ENCODE data around the gene CALB2.
A peak's percentile ranks its signal among the peaks of the same experiment; 100 is the strongest.
"Not testable (repeated sequence)": the region's sequence is repeated elsewhere in the genome, so short reads cannot be mapped to it uniquely, and the experiment has no call there.

The CALB2 gene

DNA sequence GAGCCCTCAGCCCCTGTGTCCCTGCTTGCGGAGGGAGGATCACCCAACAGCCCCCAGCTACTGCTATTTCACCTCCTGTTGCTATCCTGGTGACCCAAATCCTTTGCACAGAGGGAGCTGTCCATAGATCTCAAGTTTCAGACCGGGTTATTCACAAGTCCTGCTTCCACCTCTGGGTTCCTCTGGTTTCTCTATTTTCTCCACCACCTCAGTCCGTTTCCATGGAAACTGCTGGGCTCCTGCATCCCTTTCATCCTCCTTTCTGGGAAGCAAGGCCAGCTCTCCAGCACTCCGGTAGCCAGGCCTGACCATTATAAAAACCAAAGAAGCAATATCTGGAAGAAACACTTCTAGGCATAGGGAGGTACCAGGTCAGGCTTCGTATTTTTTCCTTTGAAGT lies 4.8 kb upstream of the CALB2 start:
- no peak for DNase-seq

- no peak for DNase-seq
Observed at GRCh38 chr16:71354156-71354555, 4.4 kb upstream of the CALB2 start.

- no peak for DNase-seq
Observed at GRCh38 chr16:71356051-71356740, 2.3 kb upstream of the CALB2 start.

DNA sequence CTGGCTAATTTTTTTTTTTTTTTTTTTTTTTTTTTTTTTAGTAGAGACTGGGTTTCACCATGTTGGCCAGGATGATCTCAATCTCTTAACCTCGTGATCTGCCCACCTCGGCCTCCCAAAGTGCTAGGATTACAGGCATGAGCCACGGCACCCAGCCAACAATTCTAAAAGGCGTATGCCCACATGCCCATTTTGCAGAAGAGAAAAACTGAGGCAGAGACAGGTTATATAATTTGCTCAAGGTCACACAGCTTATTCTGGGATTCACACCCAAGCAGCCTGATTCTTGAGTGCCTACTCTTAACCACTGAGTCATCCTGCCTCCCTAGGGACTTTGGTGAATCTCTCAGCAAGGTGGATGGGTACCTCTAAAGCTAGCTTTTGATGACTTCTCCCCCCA lies 1.6 kb upstream of the CALB2 start:
- not testable (repeated sequence) for DNase-seq

GRCh38 chr16:71357681-71358080 lies 842 bp upstream of the CALB2 start:
- no peak for DNase-seq

- no peak for DNase-seq
Observed at GRCh38 chr16:71359431-71359830, 908 bp downstream of the CALB2 start.

DNA sequence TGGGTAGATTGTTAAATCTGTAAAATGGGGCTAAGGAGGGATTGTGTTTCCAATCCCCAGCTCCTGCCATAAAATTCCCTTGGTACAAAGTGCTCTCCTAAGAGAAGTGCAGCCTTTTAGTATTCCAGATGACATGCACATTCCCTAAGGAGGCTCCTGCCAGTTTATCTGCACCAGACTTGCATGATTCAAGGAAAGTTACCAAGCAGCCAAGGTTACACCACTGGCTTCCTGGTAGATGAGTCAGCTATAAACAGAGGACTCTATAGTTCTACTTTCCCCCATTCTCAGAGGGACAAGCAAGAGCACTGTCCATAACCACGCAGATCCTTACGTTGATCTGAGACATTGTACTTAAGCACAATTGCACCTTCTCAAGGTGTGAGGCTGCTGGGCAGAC lies 1.9 kb downstream of the CALB2 start:
- no peak for DNase-seq

- peak; percentile 58 for DNase-seq
Observed at GRCh38 chr16:71364133-71364681, 5.7 kb downstream of the CALB2 start.

DNA sequence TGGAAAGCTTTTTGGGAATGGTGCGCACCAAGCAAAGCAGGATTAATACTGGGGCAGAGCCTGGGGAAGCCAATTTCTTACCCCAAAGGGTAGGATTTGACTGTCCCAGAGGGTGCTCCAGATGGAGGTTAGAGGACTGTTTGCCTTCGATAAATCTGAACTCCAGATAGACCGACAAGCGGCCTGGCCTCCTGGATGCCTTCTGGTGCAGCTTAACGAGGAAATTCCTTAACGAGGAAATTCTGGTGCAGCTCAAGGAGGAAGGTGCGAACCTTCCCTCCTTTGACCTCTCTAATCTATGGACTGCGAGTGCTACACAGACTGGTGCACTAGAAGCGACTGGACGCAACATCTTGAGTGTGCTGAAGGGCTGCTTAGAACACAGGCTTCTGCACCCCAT lies 6.5 kb downstream of the CALB2 start:
- DNase-seq = no peak

GRCh38 chr16:71367241-71367976 lies 8.9 kb downstream of the CALB2 start:
- peak; percentile 68 for DNase-seq

- no peak for DNase-seq
Observed at GRCh38 chr16:71368958-71369357, 10.4 kb downstream of the CALB2 start.

- peak; percentile 59 for DNase-seq
Observed at GRCh38 chr16:71369494-71369893, 11.0 kb downstream of the CALB2 start.

DNA sequence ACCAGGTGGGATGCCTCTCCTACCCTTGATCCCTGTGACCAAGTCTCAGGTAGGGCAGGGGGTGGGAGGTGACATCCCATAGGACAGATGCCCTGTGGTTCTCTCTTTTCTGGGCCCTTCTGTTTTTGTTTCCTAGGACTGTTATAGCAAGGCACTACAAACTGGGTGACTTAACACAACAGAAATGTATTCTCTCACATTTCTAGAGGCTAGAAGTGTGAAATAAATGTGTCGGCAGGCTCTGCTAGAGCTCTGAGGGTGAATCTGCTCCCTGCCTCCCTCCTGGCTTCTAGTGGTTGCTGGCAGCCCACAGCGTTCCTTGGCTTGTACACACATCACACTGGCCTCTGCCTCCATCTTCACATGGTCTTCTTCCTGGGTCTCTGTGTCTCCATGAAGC lies 12.7 kb downstream of the CALB2 start:
- no peak for DNase-seq

DNA sequence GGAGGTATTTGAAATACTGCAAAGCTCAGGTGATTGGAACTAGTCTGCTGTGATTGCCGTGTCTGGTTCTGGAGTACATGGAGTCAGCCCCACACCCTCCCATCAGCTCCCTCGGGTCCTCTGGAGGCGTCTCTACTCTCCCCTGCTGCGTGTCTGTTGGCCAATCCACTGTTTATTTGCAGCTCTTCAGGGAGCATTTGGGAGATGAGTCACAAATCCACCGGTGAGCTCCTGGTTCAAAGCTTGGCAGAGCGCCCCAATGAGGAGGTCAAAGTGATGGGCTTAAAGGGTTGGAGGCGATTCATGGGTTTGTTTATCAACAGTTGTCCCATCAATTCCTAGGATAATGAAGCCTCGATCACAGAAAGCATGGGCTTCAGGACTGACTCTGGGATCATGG lies 14.6 kb downstream of the CALB2 start:
- DNase-seq = no peak

- DNase-seq = no peak
Observed at GRCh38 chr16:71376465-71377157, 18.1 kb downstream of the CALB2 start.

DNA sequence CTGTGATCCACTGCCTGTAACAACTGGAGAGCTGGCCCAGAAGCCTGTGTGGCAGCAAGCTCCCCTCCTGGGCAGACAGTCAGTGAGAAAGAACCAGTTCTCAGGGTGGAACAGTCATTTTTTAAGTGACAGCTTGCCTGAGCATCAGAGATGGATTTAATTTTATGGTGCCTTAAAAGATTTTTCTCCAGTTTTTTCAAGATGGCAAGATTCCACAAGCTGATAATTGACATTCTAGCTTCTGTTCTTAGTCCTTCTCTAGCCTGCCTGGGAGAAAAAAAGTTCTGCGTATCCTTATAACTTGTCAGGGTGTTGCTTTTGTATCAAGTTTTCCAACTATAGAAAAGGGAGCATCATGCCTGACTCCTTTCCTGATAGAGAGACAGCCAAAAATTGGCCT lies 21.2 kb downstream of the CALB2 start:
- DNase-seq = no peak

GRCh38 chr16:71380831-71381230 lies 22.3 kb downstream of the CALB2 start:
- no peak for DNase-seq

DNA sequence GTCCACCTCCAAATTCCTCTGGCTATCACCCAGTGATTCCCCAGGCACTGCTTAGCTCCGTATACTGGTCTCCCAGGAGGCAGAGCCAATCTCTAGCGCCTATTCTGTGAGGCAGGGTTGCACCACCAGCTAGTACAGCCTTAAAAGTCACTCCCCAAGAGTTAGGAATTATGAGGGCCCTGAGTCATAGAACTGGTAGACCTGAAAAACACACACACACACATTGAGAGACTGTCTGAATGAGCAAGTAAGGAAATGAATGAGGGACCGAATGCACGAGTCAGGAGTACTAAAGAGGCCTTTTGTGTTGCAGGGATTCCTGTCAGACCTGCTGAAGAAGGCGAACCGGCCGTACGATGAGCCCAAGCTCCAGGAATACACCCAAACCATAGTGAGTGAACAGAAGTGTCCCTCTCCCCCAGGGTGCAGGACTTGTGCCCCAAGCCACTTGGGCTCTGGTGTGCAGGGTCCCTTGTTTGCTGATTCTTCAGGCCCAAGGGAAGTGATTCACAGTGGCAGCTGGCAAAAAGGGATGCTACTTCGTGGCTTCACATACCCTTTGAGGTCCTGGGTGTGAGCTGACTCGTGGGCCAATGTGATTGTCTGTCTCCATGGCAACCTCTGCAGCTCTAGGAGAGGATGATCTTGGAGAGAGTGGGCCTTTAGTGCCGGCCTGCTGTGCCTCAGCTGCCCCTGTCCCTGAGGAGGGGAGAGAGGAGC lies 24.7 kb downstream of the CALB2 start:
- peak; percentile 70 for DNase-seq

DNA sequence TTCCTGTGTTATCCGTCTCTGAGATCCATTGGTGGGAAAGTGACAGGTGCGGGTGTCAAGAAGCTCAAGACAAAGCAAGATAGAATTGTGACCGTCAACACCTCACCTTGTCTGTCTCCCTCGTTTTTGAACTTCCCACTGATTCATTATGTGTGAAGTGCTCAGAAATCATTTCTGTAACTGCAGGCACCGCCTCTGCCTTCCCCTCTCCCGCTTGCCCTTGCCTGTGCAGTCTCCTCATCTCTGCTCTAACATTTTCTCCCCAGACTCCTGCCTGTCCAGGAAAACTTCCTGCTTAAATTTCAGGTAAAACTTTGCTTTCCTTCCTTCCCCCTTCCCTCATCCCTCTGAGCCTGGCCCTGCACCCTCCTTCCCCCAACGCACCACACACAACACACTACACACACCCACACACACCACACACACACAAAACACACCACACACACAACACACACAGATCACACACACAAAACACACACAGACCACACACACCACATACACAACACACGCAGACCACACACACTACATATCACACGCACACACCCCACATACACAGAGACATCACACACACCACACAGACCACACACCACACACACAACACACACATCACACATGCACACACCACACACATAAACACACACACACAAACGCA lies 25.7 kb downstream of the CALB2 start:
- no peak for DNase-seq

GRCh38 chr16:71387045-71387871 lies 28.7 kb downstream of the CALB2 start:
- DNase-seq = no peak

- no peak for DNase-seq
Observed at GRCh38 chr16:71389330-71389729, 30.8 kb downstream of the CALB2 start.

DNA sequence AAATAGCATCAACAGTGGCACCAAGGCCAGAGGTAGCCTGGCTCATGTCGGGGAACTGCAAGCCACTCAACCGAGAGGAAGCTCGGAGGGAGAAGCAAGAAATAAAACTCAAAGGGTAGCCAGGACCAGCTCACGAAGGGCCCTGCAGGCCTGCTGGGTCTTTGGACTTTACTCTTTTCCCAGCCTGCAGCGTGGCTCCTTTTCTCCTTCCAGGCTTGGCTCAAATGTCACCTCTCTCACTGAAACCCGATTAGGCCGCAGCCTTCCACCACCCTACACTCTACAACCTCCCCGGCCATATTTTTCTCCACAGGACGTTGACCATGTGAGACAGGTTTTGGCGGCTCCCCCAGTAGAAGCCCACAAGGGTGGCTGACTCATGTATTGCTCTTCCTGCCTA lies 38.1 kb downstream of the CALB2 start:
- DNase-seq = no peak
